Suprapubic skin (tissue), 4 donors: Measurements from ENCODE around the gene SLC2A5. TPM values are rescaled to one million over a fixed set of nuclear protein-coding genes. Genes with fewer than 3 reads are reported as not detected.
"Not testable (repeated sequence)": the region's sequence is repeated elsewhere in the genome, so short reads cannot be mapped to it uniquely, and the experiment has no call there.

Experiments
- DNase-seq, 2 donors: peaks; one replicate each; pipeline ENCODE4 v3.0.0-alpha.2; 2019; ENCODE audit warnings: low spot score in 2 of 2
- H3K27ac ChIP-seq: fragments of 200-600 bp; sonication (generic); one replicate; pipeline ENCODE4 v1.5.1; 2019
- H3K27me3 ChIP-seq: fragments of 200-600 bp; sonication (generic); one replicate; pipeline ENCODE4 v1.5.1; 2019
- H3K36me3 ChIP-seq: fragments of 200-600 bp; sonication (generic); one replicate; pipeline ENCODE4 v1.5.1; 2019
- H3K4me1 ChIP-seq: fragments of 200-600 bp; sonication (generic); one replicate; pipeline ENCODE4 v1.5.1; 2019
- H3K4me3 ChIP-seq: fragments of 200-600 bp; sonication (generic); one replicate; pipeline ENCODE4 v1.5.1; 2019; ENCODE audit warnings: mild to moderate bottlenecking
- H3K9me3 ChIP-seq: fragments of 200-600 bp; sonication (generic); one replicate; pipeline ENCODE4 v1.5.1; 2019
- CTCF ChIP-seq, 2 donors: fragments of 200-600 bp in 1 of 2; fragments of 450-650 bp in 1 of 2; sonication (generic) in 1 of 2; IDR thresholded peaks; one replicate each; pipeline ENCODE4 v1.5.1; 2016 to 2019; ENCODE audit warnings: antibody characterized with exemption in 2 of 2, mild to moderate bottlenecking in 1 of 2, moderate library complexity in 1 of 2
- EP300 ChIP-seq: sonication (generic); formaldehyde crosslinking; IDR thresholded peaks from one replicate; pipeline ENCODE4 v1.6.1; 2017; ENCODE audit warnings: antibody characterized with exemption
- POLR2A ChIP-seq, 2 donors: fragments of 450-650 bp; IDR thresholded peaks; one replicate each; pipeline ENCODE4 v1.6.1; 2017; ENCODE audit warnings: antibody characterized with exemption in 2 of 2, mild to moderate bottlenecking in 2 of 2, moderate library complexity in 2 of 2
- POLR2AphosphoS5 ChIP-seq, 3 donors: sonication (generic); formaldehyde crosslinking; IDR thresholded peaks; one replicate each; pipeline ENCODE4 v1.6.1; 2017; ENCODE audit warnings: antibody characterized with exemption in 3 of 3
- WGBS: methylation state at CpG from one replicate; pipeline ENCODE4 v1.1.5; 2018; 5-methylcytosine and 5-hydroxymethylcytosine counted together
- total RNA-seq, 4 donors: library from RNA; depleted of rRNA; stranded (reverse); fragments of >200 nt; gene quantifications; one replicate each; pipeline ENCODE4 v1.1.0, GENCODE V29; 2016

Gene SLC2A5
- total RNA-seq, 4 donors from 2014 or later: 3.3 to 6.5 (median 3.8) TPM

GRCh38 chr1:9097947-9098705 is 28.7 kb upstream of the SLC2A5 start:
- Histone ChIP-seq H3K27me3 (no peaks in the 10 kb centered on the region), H3K9me3 (no peaks in the 10 kb centered on the region), H3K4me1 (peaks cover 7% of the 10 kb centered on the region), H3K27ac (no peak overlapping the region), H3K4me3 (no peak overlapping the region), H3K36me3 (peaks cover under 1% of the 10 kb centered on the region)
- no peak for TF ChIP-seq EP300
- TF ChIP-seq CTCF (IDR thresholded peaks at IDR 0.05): no peak
- TF ChIP-seq POLR2AphosphoS5 (IDR thresholded peaks at IDR 0.05): no peak
- TF ChIP-seq POLR2A (IDR thresholded peaks at IDR 0.05): no peak
- no peak for DNase-seq
- 73% methylated on average over 13 of the region's 13 CpGs for WGBS

- WGBS: 98% methylated on average over 2 of the region's 2 CpGs
Observed at GRCh38 chr1:9095818-9096217, 26.4 kb upstream of the SLC2A5 start.

GRCh38 chr1:9093996-9094595 is 24.7 kb upstream of the SLC2A5 start:
- not testable (repeated sequence) for H3K27ac ChIP-seq, H3K4me3 ChIP-seq, H3K4me1 ChIP-seq, H3K36me3 ChIP-seq, H3K9me3 ChIP-seq, H3K27me3 ChIP-seq, DNase-seq
- 69% methylated on average over 18 of the region's 18 CpGs for WGBS

More at GRCh38 chr1:9095818-9096217, 26.4 kb upstream of the SLC2A5 start:
- Histone ChIP-seq H3K9me3 (no peaks in the 10 kb centered on the region), H3K4me3 (no peak overlapping the region), H3K27me3 (no peaks in the 10 kb centered on the region), H3K36me3 (no peaks in the 10 kb centered on the region), H3K27ac (no peak overlapping the region), H3K4me1 (peaks cover 7% of the 10 kb centered on the region)
- DNase-seq: no peak
- TF ChIP-seq CTCF (IDR thresholded peaks at IDR 0.05): no peak
- TF ChIP-seq POLR2A (IDR thresholded peaks at IDR 0.05): no peak
- TF ChIP-seq POLR2AphosphoS5 (IDR thresholded peaks at IDR 0.05): no peak
- no peak for TF ChIP-seq EP300

- 39% methylated on average over 6 of the region's 6 CpGs for WGBS
- TF ChIP-seq POLR2A (IDR thresholded peaks at IDR 0.05) (no peak), POLR2AphosphoS5 (IDR thresholded peaks at IDR 0.05) (no peak), EP300 (no peak), CTCF (IDR thresholded peaks at IDR 0.05) (no peak)
- no peak overlapping the region for H3K4me3 ChIP-seq
- DNase-seq: no peak
- no peaks in the 10 kb centered on the region for H3K27me3 ChIP-seq
- H3K27ac ChIP-seq: no peak overlapping the region
- peaks cover 7% of the 10 kb centered on the region for H3K4me1 ChIP-seq
- H3K36me3 ChIP-seq: no peaks in the 10 kb centered on the region
- H3K9me3 ChIP-seq: no peaks in the 10 kb centered on the region
Observed at GRCh38 chr1:9093581-9093980, 24.1 kb upstream of the SLC2A5 start.

- no peaks in the 10 kb centered on the region for H3K9me3 ChIP-seq
- no peak overlapping the region for H3K4me3 ChIP-seq
- DNase-seq: no peak
- no peak overlapping the region for H3K27ac ChIP-seq
- 81% methylated on average over 6 of the region's 6 CpGs for WGBS
- peaks cover 7% of the 10 kb centered on the region for H3K4me1 ChIP-seq
- H3K36me3 ChIP-seq: no peaks in the 10 kb centered on the region
- TF ChIP-seq POLR2AphosphoS5 (IDR thresholded peaks at IDR 0.05) (no peak), EP300 (no peak), CTCF (IDR thresholded peaks at IDR 0.05) (no peak), POLR2A (IDR thresholded peaks at IDR 0.05) (no peak)
- no peaks in the 10 kb centered on the region for H3K27me3 ChIP-seq
Observed at GRCh38 chr1:9093091-9093490, 23.7 kb upstream of the SLC2A5 start.
